Transverse colon (tissue), 4 donors: ENCODE data around the gene TMEM150C.

Experiments
- EP300 ChIP-seq: sonication (generic); formaldehyde crosslinking; IDR thresholded peaks from one replicate; pipeline ENCODE4 v1.6.1; 2017; ENCODE audit warnings: antibody characterized with exemption, low read depth
- POLR2AphosphoS5 ChIP-seq, 3 donors: sonication (generic); formaldehyde crosslinking; IDR thresholded peaks; one replicate each; pipeline ENCODE4 v1.6.1; 2016; ENCODE audit warnings: antibody characterized with exemption in 3 of 3
- TF ChIP-seq, protein P1 (sequence below), 5 experiments: fragments of 200-600 bp in 3 of 5; fragments of 450-650 bp in 2 of 5; sonication (generic) in 3 of 5; IDR thresholded peaks; 1 replicate in 2 of 5; 2 replicates in 3 of 5; pipeline ENCODE4 v1.5.1; 2016 to 2017; ENCODE audit warnings: antibody characterized with exemption in 5 of 5, inconsistent platforms in 3 of 5, mild to moderate bottlenecking in 2 of 5, moderate library complexity in 1 of 5

DNA sequence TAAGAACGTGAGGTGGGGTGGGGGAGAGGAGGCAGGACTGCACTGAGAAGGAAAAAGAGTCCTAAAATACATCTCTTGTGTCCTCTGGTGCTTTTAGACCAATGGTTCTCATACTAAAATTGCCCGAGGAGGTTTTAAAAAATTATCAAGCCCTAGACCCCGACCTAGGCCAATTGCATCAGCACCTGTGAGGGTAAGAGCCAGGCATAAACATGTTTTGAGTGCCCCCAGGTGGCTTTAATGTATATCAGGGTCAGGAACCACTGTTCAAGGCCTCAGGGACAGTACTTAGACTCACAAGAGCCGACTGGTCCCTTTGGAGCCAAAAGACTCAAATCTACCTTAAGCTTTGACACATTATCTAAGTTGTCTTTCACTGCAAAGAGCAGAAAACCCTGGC, 37.5 kb upstream of the TMEM150C start:
- TF ChIP-seq, protein P1, sequence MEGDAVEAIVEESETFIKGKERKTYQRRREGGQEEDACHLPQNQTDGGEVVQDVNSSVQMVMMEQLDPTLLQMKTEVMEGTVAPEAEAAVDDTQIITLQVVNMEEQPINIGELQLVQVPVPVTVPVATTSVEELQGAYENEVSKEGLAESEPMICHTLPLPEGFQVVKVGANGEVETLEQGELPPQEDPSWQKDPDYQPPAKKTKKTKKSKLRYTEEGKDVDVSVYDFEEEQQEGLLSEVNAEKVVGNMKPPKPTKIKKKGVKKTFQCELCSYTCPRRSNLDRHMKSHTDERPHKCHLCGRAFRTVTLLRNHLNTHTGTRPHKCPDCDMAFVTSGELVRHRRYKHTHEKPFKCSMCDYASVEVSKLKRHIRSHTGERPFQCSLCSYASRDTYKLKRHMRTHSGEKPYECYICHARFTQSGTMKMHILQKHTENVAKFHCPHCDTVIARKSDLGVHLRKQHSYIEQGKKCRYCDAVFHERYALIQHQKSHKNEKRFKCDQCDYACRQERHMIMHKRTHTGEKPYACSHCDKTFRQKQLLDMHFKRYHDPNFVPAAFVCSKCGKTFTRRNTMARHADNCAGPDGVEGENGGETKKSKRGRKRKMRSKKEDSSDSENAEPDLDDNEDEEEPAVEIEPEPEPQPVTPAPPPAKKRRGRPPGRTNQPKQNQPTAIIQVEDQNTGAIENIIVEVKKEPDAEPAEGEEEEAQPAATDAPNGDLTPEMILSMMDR (IDR thresholded peaks at IDR 0.05), result no peak
- TF ChIP-seq POLR2AphosphoS5 (IDR thresholded peaks at IDR 0.05), result no peak
- TF ChIP-seq EP300, result no peak
